ENCODE measurements around the gene GIT2.
"Not testable (repeated sequence)": the region's sequence is repeated elsewhere in the genome, so short reads cannot be mapped to it uniquely, and the experiment has no call there.

The GIT2 gene

DNA sequence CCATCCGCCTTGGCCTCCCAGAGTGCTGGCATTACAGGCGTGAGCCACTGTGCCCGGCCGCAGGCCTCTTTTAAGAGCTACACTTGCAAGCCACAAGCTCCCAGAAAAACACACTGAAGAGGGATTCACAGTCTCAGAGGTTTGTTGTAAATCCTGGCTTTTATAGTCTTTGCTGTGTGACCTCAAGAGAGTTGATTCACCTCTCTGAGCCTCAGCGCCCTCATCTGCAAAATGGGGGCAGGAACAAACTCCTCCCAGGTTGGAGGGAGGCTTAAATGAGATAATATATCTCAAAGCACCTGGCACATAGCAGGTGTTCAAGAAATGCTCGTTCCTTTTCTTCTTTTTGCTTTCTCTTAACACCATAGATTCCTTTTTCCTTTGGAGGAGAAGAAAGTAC is 100.0 kb downstream of the GIT2 start:
- Histone ChIP-seq H3K4me1 (peaks cover 0 to 12% (median 6%) of the 10 kb centered on the region in 4 donors), H3K36me3 (no peaks in the 10 kb centered on the region), H3K4me3 (no peak overlapping the region), H3K9me3 (no peaks in the 10 kb centered on the region), H3K27ac (no peak overlapping the region), H3K27me3 (peaks cover 0 to 12% of the 10 kb centered on the region in 2 donors)
- no peak for DNase-seq
- intact Hi-C loops (cut with DNase I; ENCODE audit: low total_unique reads) = no loop called here
- TF ChIP-seq, protein P1, sequence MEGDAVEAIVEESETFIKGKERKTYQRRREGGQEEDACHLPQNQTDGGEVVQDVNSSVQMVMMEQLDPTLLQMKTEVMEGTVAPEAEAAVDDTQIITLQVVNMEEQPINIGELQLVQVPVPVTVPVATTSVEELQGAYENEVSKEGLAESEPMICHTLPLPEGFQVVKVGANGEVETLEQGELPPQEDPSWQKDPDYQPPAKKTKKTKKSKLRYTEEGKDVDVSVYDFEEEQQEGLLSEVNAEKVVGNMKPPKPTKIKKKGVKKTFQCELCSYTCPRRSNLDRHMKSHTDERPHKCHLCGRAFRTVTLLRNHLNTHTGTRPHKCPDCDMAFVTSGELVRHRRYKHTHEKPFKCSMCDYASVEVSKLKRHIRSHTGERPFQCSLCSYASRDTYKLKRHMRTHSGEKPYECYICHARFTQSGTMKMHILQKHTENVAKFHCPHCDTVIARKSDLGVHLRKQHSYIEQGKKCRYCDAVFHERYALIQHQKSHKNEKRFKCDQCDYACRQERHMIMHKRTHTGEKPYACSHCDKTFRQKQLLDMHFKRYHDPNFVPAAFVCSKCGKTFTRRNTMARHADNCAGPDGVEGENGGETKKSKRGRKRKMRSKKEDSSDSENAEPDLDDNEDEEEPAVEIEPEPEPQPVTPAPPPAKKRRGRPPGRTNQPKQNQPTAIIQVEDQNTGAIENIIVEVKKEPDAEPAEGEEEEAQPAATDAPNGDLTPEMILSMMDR (IDR thresholded peaks at IDR 0.05) = no peak

DNA sequence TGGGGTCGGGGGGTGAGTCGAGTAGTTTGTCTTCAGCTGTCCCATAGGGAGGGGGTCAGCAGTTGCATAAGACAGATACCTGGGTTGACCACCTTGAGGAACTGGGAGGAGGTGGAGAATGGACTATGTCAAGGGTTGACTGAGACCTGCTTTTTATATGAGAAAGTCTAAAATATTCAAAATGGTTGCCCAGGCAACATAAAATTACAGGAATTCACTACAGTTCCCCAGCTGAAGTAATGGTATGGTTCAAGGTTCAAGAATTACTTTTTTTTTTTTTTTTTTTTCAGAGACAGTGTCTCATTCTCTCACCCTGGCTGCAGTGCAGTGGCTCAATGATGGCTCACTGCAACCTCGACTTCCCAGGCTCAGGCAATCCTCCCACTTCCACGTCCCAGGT is 101.2 kb downstream of the GIT2 start:
- Histone ChIP-seq H3K4me3 (no peak overlapping the region), H3K9me3 (no peaks in the 10 kb centered on the region), H3K27ac (no peak overlapping the region), H3K4me1 (peaks cover 0 to 7% (median 0%) of the 10 kb centered on the region in 4 donors), H3K27me3 (peaks cover 0 to 12% of the 10 kb centered on the region in 2 donors), H3K36me3 (no peaks in the 10 kb centered on the region)
- intact Hi-C loops (cut with DNase I; ENCODE audit: low total_unique reads) = no loop called here
- no peak for DNase-seq
- TF ChIP-seq, protein P1 (IDR thresholded peaks at IDR 0.05) = no peak

DNA sequence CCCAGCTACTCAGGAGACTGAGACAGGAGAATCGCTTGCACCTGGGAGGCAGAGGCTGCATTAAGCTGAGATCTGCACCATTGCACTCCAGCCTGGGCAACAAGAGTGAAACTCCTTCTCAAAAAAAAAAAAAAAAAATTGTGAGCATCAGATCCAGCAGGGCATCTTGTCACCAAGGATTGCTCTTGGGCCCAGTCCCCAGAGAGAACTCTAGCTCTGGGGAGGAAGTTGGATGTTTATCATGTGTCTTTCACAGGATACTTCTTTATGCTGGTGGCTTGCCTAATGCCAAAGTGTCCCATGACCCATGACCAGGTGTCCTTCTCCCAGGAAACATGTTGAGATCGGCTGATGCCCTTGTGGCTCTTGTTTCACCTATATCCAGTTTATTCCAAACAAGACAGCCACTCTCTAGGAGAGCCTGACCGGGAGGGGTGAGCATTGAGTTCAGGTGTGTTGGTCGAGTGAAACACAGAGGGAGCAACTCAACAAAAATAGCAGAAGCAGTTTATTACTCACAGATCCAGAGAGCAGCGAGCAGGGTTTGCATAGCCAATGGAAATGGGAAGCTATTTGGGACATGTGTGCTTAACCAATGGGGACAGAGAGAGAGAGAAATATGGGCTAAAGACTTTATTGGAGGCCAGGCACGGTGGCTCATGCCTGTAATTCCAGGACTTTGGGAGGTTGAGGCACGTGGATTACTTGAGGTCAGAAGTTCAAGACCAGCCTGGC is 102.7 kb downstream of the GIT2 start:
- intact Hi-C loops (cut with DNase I; ENCODE audit: low total_unique reads) = no loop called here
- no peak overlapping the region for H3K27ac ChIP-seq

DNA sequence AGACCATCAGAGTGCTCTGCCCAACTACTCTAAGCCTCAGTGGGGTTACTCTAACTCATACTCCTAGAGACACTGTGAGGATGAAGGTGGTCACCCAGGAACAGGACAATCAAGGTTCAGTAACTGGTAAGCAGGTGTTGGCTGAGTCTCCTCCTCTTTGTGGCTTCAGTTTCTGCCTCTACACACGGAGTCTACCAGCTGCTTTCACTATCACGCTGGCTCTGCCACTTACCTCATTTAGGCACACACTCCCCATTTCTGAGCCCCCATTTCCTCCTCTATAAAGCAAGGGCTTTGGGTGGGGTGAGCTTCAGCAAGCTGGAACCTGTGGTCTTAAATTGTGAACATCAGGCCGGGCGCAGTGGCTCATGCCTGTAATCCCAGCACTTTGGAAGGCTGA is 103.4 kb downstream of the GIT2 start:
- H3K4me1 ChIP-seq = no peaks in the 10 kb centered on the region
- no peak overlapping the region for H3K27ac ChIP-seq
- H3K27me3 ChIP-seq = peaks cover 0 to 15% of the 10 kb centered on the region in 2 donors
- H3K4me3 ChIP-seq = no peak overlapping the region
- no peaks in the 10 kb centered on the region for H3K36me3 ChIP-seq
- intact Hi-C loops (cut with DNase I; ENCODE audit: low total_unique reads) = no loop called here
- TF ChIP-seq, protein P1 (IDR thresholded peaks at IDR 0.05) = no peak
- DNase-seq = no peak
- H3K9me3 ChIP-seq = no peaks in the 10 kb centered on the region

More for the DNA sequence above, 102.7 kb downstream of the GIT2 start:
- H3K4me1 ChIP-seq = no peaks in the 10 kb centered on the region
- no peaks in the 10 kb centered on the region for H3K9me3 ChIP-seq
- H3K27me3 ChIP-seq = peaks cover 0 to 12% of the 10 kb centered on the region in 2 donors
- H3K36me3 ChIP-seq = no peaks in the 10 kb centered on the region
- TF ChIP-seq, protein P1 (IDR thresholded peaks at IDR 0.05) = no peak
- DNase-seq = no peak
- H3K4me3 ChIP-seq = no peak overlapping the region

DNA sequence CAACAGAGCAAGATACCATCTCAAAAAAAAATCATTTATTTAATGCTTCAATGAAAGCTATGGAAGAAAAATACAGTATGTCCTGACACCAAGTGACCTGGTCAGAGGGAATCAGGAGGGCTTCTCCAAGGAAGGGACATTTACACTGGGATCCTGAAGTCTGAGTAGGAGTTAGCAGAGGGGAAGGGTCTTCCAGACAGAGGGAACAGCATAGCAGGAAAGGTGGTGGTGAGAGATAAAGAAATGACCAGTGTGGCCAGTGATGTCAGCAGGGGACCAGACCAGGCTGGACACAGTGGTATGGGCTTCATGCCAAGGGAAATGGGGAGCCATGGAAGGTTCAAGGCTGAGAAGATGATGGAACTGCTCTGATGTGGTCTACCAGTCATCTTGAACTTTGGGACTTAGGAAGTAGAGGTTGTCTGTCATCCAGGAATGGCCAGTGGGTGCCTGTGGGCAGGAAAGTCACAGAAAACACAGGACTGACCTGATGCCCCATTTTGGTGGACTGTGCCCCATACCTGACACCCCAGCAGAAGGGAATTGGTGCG is 103.9 kb downstream of the GIT2 start:
- intact Hi-C loops (cut with DNase I; ENCODE audit: low total_unique reads) = no loop called here
- Histone ChIP-seq H3K9me3 (no peaks in the 10 kb centered on the region), H3K36me3 (no peaks in the 10 kb centered on the region), H3K4me3 (no peak overlapping the region), H3K27ac (no peak overlapping the region), H3K27me3 (peaks cover 0 to 20% of the 10 kb centered on the region in 2 donors), H3K4me1 (no peaks in the 10 kb centered on the region)
- TF ChIP-seq, protein P1 (IDR thresholded peaks at IDR 0.05) = no peak
- no peak for DNase-seq

DNA sequence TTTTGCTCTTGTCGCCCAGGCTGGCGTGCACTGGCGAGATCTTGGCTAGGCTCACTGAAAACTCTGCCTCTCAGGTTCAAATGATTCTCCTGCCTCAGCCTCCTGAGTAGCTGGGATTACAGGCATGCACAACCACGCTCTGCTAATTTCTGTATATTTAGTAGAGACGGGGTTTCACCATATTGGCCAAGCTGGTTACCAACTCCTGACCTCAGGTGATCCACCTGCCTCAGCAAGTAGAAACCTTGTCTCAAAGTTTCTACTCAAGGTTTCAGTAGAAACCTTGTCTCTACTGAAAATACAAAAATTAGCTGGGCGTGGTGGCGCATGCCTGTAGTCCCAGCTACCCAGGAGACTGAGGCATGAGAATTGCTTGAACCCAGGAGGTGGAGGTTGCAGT is 104.4 kb downstream of the GIT2 start:
- H3K9me3 ChIP-seq; H3K4me3 ChIP-seq; H3K36me3 ChIP-seq; intact Hi-C loops (cut with DNase I; ENCODE audit: low total_unique reads); H3K27ac ChIP-seq; DNase-seq; H3K4me1 ChIP-seq: not testable (repeated sequence)
- H3K27me3 ChIP-seq = peaks cover 0 to 24% of the 10 kb centered on the region in 2 donors
